Tibial artery (tissue), 4 donors: ENCODE results near the gene CFAP206.

Experiments
- DNase-seq, 2 donors: peaks; one replicate each; pipeline ENCODE4 v3.0.0-alpha.2; 2019
- H3K27ac ChIP-seq, 2 donors: fragments of 200-600 bp; sonication (generic) in 1 of 2; 1 replicate in 1 of 2; 2 replicates in 1 of 2; pipeline ENCODE4 v1.5.1; 2018 to 2019; ENCODE audit warnings: mild to moderate bottlenecking in 1 of 2
- H3K27me3 ChIP-seq, 2 donors: fragments of 200-600 bp; sonication (generic) in 1 of 2; one replicate each; pipeline versions ENCODE4 v1.5.1 to v1.6.0; 2016 to 2019
- H3K36me3 ChIP-seq, 3 donors: fragments of 200-600 bp; sonication (generic) in 2 of 3; one replicate each; pipeline ENCODE4 v1.5.1; 2016 to 2019; ENCODE audit warnings: mild to moderate bottlenecking in 2 of 3
- H3K4me1 ChIP-seq, 4 donors: fragments of 200-600 bp; sonication (generic) in 2 of 4; 1 replicate in 3 of 4; 2 replicates in 1 of 4; pipeline ENCODE4 v1.5.1; 2016 to 2019
- H3K4me3 ChIP-seq, 2 donors: fragments of 200-600 bp; sonication (generic) in 1 of 2; 1 replicate in 1 of 2; 2 replicates in 1 of 2; pipeline ENCODE4 v1.5.1; 2018 to 2019; ENCODE audit warnings: mild to moderate bottlenecking in 2 of 2
- H3K9me3 ChIP-seq, 3 donors: fragments of 200-600 bp; sonication (generic) in 1 of 3; one replicate each; pipeline ENCODE4 v1.5.1; 2016 to 2019
- intact Hi-C: fragments of 100-400 bp; cut with DNase I; formaldehyde crosslinking; loops from one replicate; pipeline ENCODE4 v1.15.0; 2023; ENCODE audit warnings: low total_unique reads
- TF ChIP-seq, protein P1 (sequence below), 2 experiments: fragments of 200-600 bp in 1 of 2; fragments of 450-650 bp in 1 of 2; IDR thresholded peaks; one replicate each; pipeline ENCODE4 v1.5.1; 2017 to 2019; ENCODE audit warnings: antibody characterized with exemption in 2 of 2, mild to moderate bottlenecking in 1 of 2, moderate library complexity in 1 of 2

The CFAP206 gene

DNA sequence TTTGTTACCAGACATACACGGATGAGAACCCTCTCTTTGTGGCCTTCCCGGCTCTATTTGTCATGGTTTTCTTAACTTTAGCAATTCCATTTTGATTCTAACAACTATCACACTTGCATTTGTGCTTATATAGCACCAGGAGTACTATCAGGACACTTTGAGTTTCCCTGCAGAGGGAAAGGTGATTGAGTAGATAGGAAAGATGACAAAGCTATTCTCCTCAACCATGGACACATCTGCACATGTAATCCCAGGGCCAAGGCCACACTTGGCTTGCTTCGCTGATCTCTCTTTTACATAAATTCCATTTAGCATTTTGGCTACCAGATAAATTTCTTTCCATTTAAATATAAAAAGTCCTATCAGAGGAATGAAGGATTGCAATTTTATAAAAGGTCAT, 23.3 kb upstream of the CFAP206 start:
- Histone ChIP-seq H3K36me3 (no peaks in the 10 kb centered on the region), H3K4me1 (no peaks in the 10 kb centered on the region), H3K27me3 (no peaks in the 10 kb centered on the region), H3K4me3 (no peak overlapping the region), H3K9me3 (no peaks in the 10 kb centered on the region), H3K27ac (no peak overlapping the region)
- TF ChIP-seq, protein P1, sequence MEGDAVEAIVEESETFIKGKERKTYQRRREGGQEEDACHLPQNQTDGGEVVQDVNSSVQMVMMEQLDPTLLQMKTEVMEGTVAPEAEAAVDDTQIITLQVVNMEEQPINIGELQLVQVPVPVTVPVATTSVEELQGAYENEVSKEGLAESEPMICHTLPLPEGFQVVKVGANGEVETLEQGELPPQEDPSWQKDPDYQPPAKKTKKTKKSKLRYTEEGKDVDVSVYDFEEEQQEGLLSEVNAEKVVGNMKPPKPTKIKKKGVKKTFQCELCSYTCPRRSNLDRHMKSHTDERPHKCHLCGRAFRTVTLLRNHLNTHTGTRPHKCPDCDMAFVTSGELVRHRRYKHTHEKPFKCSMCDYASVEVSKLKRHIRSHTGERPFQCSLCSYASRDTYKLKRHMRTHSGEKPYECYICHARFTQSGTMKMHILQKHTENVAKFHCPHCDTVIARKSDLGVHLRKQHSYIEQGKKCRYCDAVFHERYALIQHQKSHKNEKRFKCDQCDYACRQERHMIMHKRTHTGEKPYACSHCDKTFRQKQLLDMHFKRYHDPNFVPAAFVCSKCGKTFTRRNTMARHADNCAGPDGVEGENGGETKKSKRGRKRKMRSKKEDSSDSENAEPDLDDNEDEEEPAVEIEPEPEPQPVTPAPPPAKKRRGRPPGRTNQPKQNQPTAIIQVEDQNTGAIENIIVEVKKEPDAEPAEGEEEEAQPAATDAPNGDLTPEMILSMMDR (IDR thresholded peaks at IDR 0.05), result no peak
- DNase-seq, result no peak
- intact Hi-C loops, result no loop called here

DNA sequence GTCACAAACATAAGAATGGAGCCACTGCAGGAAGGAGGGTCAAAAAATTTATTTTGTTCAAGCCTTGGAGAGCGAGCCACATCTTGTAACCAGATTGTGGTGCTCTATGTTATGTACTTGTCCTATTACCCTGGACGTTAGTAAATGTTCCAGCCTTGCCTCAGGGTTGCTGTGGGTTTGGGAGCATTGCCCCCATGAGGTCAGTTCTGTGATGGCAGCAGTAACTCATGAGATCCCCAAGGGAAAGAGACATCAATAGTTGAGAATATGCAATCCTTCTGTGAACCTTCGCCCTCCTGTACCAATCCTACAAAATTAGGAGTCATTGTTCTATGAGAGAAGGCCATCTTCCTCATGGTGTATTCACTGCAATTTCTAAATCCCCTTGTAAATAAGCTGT, 16.4 kb upstream of the CFAP206 start:
- H3K27ac ChIP-seq, result no peak overlapping the region
- no peaks in the 10 kb centered on the region for H3K4me1 ChIP-seq
- DNase-seq, result no peak
- H3K9me3 ChIP-seq, result no peaks in the 10 kb centered on the region
- intact Hi-C loops, result loop anchor here (10.0 kb wide), 1 partner anchor 257 kb away; no protein-coding TSS in a partner anchor
- no peaks in the 10 kb centered on the region for H3K27me3 ChIP-seq
- TF ChIP-seq, protein P1 (IDR thresholded peaks at IDR 0.05), result peak in 1 of 2 experiments; percentile 9
- no peak overlapping the region for H3K4me3 ChIP-seq
- no peaks in the 10 kb centered on the region for H3K36me3 ChIP-seq

DNA sequence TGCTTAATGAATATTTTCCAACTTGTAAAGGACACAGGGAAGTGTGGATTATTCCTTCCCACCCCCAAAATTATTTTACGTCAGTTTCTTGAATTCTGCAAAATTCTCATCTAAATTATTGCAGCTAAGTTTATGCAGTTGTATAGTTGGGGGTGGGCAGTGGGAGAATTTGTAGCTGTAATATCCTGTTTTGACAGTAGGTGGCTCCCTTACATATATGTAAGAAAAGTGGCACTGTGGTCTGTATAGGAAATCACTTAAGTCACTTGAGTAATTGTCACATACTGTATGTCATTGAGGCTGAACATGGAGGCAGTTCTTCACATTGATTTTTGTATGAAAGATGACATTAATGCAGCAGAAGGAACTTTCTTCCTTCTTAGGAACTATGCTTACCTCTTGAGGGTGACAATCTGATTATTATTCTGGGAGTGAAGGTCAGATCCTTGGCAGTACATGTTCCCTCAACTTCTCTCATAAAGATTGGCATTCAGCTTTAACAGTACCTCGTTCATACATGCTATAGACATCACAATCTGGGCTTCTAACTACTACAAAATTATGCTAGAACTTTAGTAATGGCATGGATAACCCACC, 14.6 kb upstream of the CFAP206 start:
- DNase-seq, result no peak
- TF ChIP-seq, protein P1 (IDR thresholded peaks at IDR 0.05), result peak; percentile 76 to 80
- H3K27ac ChIP-seq, result no peak overlapping the region

DNA sequence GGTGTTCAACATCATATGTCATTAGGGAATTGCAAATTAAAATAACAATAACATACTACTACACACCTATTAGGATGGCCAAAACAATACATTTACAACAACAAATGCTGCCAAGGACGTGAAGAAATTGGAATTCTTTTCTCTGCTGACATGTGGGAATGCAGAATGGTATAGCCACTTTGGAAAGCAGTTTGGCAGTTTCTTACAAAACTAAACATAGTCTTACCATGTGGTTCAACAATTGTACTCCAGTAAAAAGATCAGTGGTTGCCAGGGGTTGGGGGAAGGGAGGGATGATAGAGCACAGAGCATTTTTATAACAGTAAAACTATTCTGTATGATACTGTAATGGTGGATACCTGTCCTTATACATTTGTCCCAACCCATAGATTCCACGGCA, 12.3 kb upstream of the CFAP206 start:
- Histone ChIP-seq H3K4me1 (no peaks in the 10 kb centered on the region), H3K36me3 (no peaks in the 10 kb centered on the region), H3K27me3 (no peaks in the 10 kb centered on the region), H3K9me3 (no peaks in the 10 kb centered on the region), H3K27ac (no peak overlapping the region), H3K4me3 (no peak overlapping the region)
- DNase-seq, result no peak
- TF ChIP-seq, protein P1 (IDR thresholded peaks at IDR 0.05), result no peak
- intact Hi-C loops, result loop anchor here (10.0 kb wide), 1 partner anchor 261 kb away; no protein-coding TSS in a partner anchor

More for the DNA sequence above, 14.6 kb upstream of the CFAP206 start:
- Histone ChIP-seq H3K36me3 (no peaks in the 10 kb centered on the region), H3K4me1 (no peaks in the 10 kb centered on the region), H3K9me3 (no peaks in the 10 kb centered on the region), H3K27me3 (no peaks in the 10 kb centered on the region), H3K4me3 (no peak overlapping the region)
- intact Hi-C loops, result loop anchor here (10.0 kb wide), 1 partner anchor 258 kb away; no protein-coding TSS in a partner anchor

DNA sequence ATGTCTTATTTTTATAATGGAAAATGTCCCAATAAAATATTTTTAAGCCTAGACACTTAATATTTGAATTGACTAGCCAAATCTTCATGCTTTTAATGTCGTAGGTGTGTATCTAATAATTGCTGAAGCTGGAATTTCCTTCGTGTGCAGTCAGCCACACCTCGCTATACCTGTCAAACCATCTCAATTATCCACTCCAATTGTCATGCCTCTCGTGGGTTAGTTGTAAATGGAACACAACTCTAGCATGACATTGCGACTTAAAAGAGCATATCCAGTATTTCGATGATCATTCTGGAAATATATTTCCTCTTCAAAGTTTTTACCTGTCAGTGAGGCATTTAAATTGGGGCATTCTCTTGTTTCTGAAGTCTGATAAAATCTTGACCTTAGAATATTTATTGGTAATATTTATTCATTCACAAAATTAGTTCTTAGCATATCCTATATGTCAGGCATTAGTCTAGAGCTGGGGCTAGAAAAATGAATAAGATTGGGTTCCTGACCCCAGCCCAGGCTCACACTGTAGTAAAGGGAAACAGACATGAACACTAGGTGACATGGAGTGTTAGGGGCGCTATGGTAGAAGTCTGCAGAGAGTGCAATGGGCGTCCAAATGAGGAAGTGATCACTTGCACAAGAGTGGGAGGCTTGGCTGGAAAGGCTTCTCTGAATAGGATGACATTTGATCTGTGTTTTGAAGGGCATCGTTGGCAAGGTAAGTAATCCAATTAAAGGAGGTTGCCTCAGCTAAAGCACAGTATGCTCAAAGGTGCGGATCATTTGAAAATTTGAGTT, 11.0 kb upstream of the CFAP206 start:
- TF ChIP-seq, protein P1 (IDR thresholded peaks at IDR 0.05), result no peak
- H3K27me3 ChIP-seq, result no peaks in the 10 kb centered on the region
- intact Hi-C loops, result loop anchor here (10.0 kb wide), 1 partner anchor 262 kb away; no protein-coding TSS in a partner anchor
- DNase-seq, result no peak
- no peak overlapping the region for H3K4me3 ChIP-seq
- H3K27ac ChIP-seq, result no peak overlapping the region
- H3K4me1 ChIP-seq, result no peaks in the 10 kb centered on the region
- H3K36me3 ChIP-seq, result no peaks in the 10 kb centered on the region
- no peaks in the 10 kb centered on the region for H3K9me3 ChIP-seq
